Sigmoid colon (tissue), 4 donors: ENCODE results near the gene SRSF2.

Experiments
- EP300 ChIP-seq, 4 donors: sonication (generic); formaldehyde crosslinking; IDR thresholded peaks; one replicate each; pipeline ENCODE4 v1.6.1; 2017; ENCODE audit warnings: antibody characterized with exemption in 4 of 4
- POLR2A ChIP-seq, 2 donors: fragments of 450-650 bp; IDR thresholded peaks; one replicate each; pipeline ENCODE4 v1.6.1; 2016; ENCODE audit warnings: antibody characterized with exemption in 2 of 2, mild to moderate bottlenecking in 2 of 2, moderate library complexity in 2 of 2

GRCh38 chr17:76715496-76715830, 21.7 kb downstream of the SRSF2 start:
- TF ChIP-seq EP300 (IDR thresholded peaks at IDR 0.05): no peak
- TF ChIP-seq POLR2A (IDR thresholded peaks at IDR 0.05): no peak
